ENCODE data around the gene PACSIN2.

DNA sequence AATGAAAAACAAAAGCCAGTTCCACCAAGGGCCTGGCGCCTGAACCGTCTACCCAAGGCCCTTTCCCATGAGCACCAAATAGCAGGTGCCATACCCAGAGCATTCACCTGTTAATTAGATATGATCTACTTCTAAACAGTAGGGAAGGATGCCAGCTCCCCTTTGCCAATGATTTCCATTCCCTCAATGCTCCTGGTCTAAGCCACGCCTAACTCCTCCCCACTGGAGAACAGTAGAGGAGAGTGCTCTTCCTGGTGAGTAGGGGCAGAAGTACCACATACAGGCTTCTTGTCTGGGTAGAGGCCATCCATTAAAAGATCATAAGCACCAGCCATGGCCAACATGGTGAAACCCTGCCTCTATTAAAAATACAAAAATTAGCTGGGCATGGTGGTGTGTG lies 40.7 kb downstream of the PACSIN2 start:
- TF ChIP-seq, protein P1, sequence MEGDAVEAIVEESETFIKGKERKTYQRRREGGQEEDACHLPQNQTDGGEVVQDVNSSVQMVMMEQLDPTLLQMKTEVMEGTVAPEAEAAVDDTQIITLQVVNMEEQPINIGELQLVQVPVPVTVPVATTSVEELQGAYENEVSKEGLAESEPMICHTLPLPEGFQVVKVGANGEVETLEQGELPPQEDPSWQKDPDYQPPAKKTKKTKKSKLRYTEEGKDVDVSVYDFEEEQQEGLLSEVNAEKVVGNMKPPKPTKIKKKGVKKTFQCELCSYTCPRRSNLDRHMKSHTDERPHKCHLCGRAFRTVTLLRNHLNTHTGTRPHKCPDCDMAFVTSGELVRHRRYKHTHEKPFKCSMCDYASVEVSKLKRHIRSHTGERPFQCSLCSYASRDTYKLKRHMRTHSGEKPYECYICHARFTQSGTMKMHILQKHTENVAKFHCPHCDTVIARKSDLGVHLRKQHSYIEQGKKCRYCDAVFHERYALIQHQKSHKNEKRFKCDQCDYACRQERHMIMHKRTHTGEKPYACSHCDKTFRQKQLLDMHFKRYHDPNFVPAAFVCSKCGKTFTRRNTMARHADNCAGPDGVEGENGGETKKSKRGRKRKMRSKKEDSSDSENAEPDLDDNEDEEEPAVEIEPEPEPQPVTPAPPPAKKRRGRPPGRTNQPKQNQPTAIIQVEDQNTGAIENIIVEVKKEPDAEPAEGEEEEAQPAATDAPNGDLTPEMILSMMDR (IDR thresholded peaks at IDR 0.05), result no peak
- TF ChIP-seq POLR2AphosphoS5 (IDR thresholded peaks at IDR 0.05) (no peak), POLR2A (IDR thresholded peaks at IDR 0.05) (no peak)

Measured in breast epithelium (tissue), 3 donors.